ENCODE data around the gene GPD1. TPM values are rescaled to one million over a fixed set of nuclear protein-coding genes. Genes with fewer than 3 reads are reported as not detected.

Gene GPD1
- total and polyA plus RNA-seq, 10 of the 15 experiments (the other 5 are each of a cell fraction or from before 2014, with no cell fraction given), result 0.04 to 0.61 (median 0.26) TPM; not detected in 1

GRCh38 chr12:50061171-50061570 is 42.6 kb upstream of the GPD1 start:
- H3K4me2 ChIP-seq (ENCODE audit: control insufficient read depth, insufficient read depth), result no peak overlapping the region
- POLR2A ChIA-PET, result no interaction called here
- 66% methylated on average over 2 of the region's 2 CpGs for WGBS (ENCODE audit: insufficient coverage, insufficient replicate concordance, low lambda C conversion rate, missing lambda C conversion rate)
- CTCF ChIA-PET, result interaction anchor here (0.8 to 4.5 kb wide), 4 partner anchors 9 to 94 kb away, joined by 3 to 16 read pairs (median 8); no protein-coding TSS in a partner anchor
- no peak for ATAC-seq
- no peak overlapping the region for H3K27ac ChIP-seq (ENCODE audit: control insufficient read depth, insufficient read depth)
- no TSS peak for BruUV-seq (replicated peaks)
- H3K27me3 ChIP-seq (replicated peaks in 1 of 2; ENCODE audit: control insufficient read depth in 2 of 2, insufficient read depth in 2 of 2, low read length in 1 of 2), result peaks cover 4 to 15% of the 10 kb centered on the region in 2 experiments; a peak in 3 of 4 replicates
- SMC1A ChIA-PET (ENCODE audit: uncharacterized antibody, unreplicated experiment), result no interaction called here
- no peak for DNase-seq (ENCODE audit: low read depth, low spot score)
- intact Hi-C loops (cut with micrococcal nuclease; ENCODE audit: unreplicated experiment), result no loop called here
- FAIRE-seq, result no peak
- RAD21 ChIA-PET (ENCODE audit: unreplicated experiment), result no interaction called here
- no peak overlapping the region for H3K9ac ChIP-seq (ENCODE audit: control insufficient read depth, insufficient read depth, low read length)
- H4K20me1 ChIP-seq (ENCODE audit: control insufficient read depth, insufficient read depth), result no peaks in the 10 kb centered on the region
- no peaks in the 10 kb centered on the region for H3K9me3 ChIP-seq (replicated peaks; ENCODE audit: control insufficient read depth, insufficient read depth, low read length)
- no peak overlapping the region for H2AFZ ChIP-seq (ENCODE audit: control insufficient read depth, low read depth, low read length)
- in situ Hi-C loops (cut with MboI), result no loop called here
- H3K79me2 ChIP-seq (ENCODE audit: control insufficient read depth, insufficient read depth, low read length), result no peaks in the 10 kb centered on the region
- TF ChIP-seq, protein P1, sequence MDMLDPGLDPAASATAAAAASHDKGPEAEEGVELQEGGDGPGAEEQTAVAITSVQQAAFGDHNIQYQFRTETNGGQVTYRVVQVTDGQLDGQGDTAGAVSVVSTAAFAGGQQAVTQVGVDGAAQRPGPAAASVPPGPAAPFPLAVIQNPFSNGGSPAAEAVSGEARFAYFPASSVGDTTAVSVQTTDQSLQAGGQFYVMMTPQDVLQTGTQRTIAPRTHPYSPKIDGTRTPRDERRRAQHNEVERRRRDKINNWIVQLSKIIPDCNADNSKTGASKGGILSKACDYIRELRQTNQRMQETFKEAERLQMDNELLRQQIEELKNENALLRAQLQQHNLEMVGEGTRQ (IDR thresholded peaks at IDR 0.05; ENCODE audit: borderline replicate concordance, low read depth, low read length), result no peak
- no peak for TF ChIP-seq RELB (IDR thresholded peaks at IDR 0.05; ENCODE audit: low read depth)
- no peak for TF ChIP-seq WRNIP1 (IDR thresholded peaks at IDR 0.05; ENCODE audit: borderline replicate concordance, low read depth, low read length)
- no peak for TF ChIP-seq GABPA (IDR thresholded peaks at IDR 0.05; ENCODE audit: low read depth)
- no peak for TF ChIP-seq KDM1A (IDR thresholded peaks at IDR 0.05; ENCODE audit: borderline replicate concordance)
- no peak for TF ChIP-seq RUNX3 (IDR thresholded peaks at IDR 0.05; ENCODE audit: low read length)
- no peak for TF ChIP-seq LARP7 (IDR thresholded peaks at IDR 0.05)
- no peak for TF ChIP-seq ZNF274 (IDR thresholded peaks at IDR 0.05; ENCODE audit: insufficient read depth, insufficient read length)
- no peak for TF ChIP-seq IRF5 (IDR thresholded peaks at IDR 0.05; ENCODE audit: borderline replicate concordance)
- TF ChIP-seq ZBED1 (IDR thresholded peaks at IDR 0.05; ENCODE audit: borderline replicate concordance), result no peak
- no peak for TF ChIP-seq SMARCA5 (IDR thresholded peaks at IDR 0.05)
- no peaks in the 10 kb centered on the region for H3K36me3 ChIP-seq (ENCODE audit: control insufficient read depth in 2 of 2, insufficient read depth in 2 of 2, low read length in 1 of 2)
- H3K4me3 ChIP-seq, result no peak overlapping the region
- H3K4me1 ChIP-seq (ENCODE audit: control insufficient read depth, insufficient read depth, low read length), result 0 out of 2 replicates have a peak, but pooled peaks cover 4% of the 10 kb centered on the region

Data from GM12878 (cell line).